Mesendoderm (in vitro differentiated cells): ENCODE measurements around the gene RANBP3.

Experiments used
- DNase-seq: peaks from one replicate; pipeline ENCODE4 v3.0.0; 2013
- H2AK5ac ChIP-seq: 2 replicates; pipeline ENCODE4 v1.6.1; 2013; ENCODE audit warnings: low read length, inconsistent platforms
- H2BK120ac ChIP-seq: 2 replicates; pipeline ENCODE4 v1.6.1; 2013; ENCODE audit warnings: low read depth, mild to moderate bottlenecking, low read length, moderate library complexity, mixed read lengths
- H2BK15ac ChIP-seq: replicated peaks from 2 replicates; pipeline ENCODE4 v1.6.1; 2013; ENCODE audit warnings: low read depth, mild to moderate bottlenecking, moderate library complexity
- H2BK5ac ChIP-seq: 2 replicates; pipeline ENCODE4 v1.6.1; 2013; ENCODE audit warnings: low read length, inconsistent platforms
- H3K18ac ChIP-seq: 2 replicates; pipeline ENCODE4 v1.6.1; 2013; ENCODE audit warnings: mild to moderate bottlenecking, low read length, mixed read lengths
- H3K23ac ChIP-seq: one replicate; pipeline ENCODE4 v1.6.1; 2013; ENCODE audit warnings: low read length
- H3K27ac ChIP-seq: 2 replicates; pipeline ENCODE4 v1.5.1; 2013; ENCODE audit warnings: low read depth, mild to moderate bottlenecking, inconsistent platforms, low read length, moderate library complexity
- H3K27me3 ChIP-seq: 2 replicates; pipeline ENCODE4 v1.6.1; 2013; ENCODE audit warnings: low read length, control low read depth, mild to moderate bottlenecking, inconsistent platforms; ENCODE audit not compliant: insufficient read depth, poor library complexity
- H3K36me3 ChIP-seq: 2 replicates; pipeline ENCODE4 v1.6.1; 2013; ENCODE audit warnings: low read length, inconsistent platforms; ENCODE audit not compliant: control insufficient read depth, insufficient read depth
- H3K4ac ChIP-seq: one replicate; pipeline ENCODE4 v1.6.1; 2013; ENCODE audit warnings: low read depth, mild to moderate bottlenecking, low read length, moderate library complexity
- H3K4me1 ChIP-seq: 2 replicates; pipeline ENCODE4 v1.6.1; 2013; ENCODE audit warnings: low read depth, low read length, inconsistent platforms; ENCODE audit not compliant: control insufficient read depth
- H3K4me2 ChIP-seq: 2 replicates; pipeline ENCODE4 v1.6.1; 2013; ENCODE audit warnings: low read length
- H3K4me3 ChIP-seq: 2 replicates; pipeline ENCODE4 v1.5.1; 2013; ENCODE audit warnings: mild to moderate bottlenecking, low read length
- H3K56ac ChIP-seq: one replicate; pipeline ENCODE4 v1.6.1; 2013; ENCODE audit warnings: low read length
- H3K79me1 ChIP-seq: 2 replicates; pipeline ENCODE4 v1.6.1; 2013; ENCODE audit warnings: low read length, inconsistent platforms
- H3K79me2 ChIP-seq: 2 replicates; pipeline ENCODE4 v1.6.1; 2013; ENCODE audit warnings: mild to moderate bottlenecking, low read length; ENCODE audit not compliant: control insufficient read depth, insufficient read depth
- H3K9ac ChIP-seq: 2 replicates; pipeline ENCODE4 v1.6.1; 2013; ENCODE audit warnings: low read length, inconsistent platforms
- H4K5ac ChIP-seq: one replicate; pipeline ENCODE4 v1.6.1; 2013; ENCODE audit warnings: low read length
- H4K8ac ChIP-seq: one replicate; pipeline ENCODE4 v1.6.1; 2013; ENCODE audit warnings: low read depth, mild to moderate bottlenecking, control low read depth, low read length, moderate library complexity
- WGBS: extraction: QIAGEN DNeasy Blood & Tissue Kit; methylation state at CpG from one replicate; pipeline ENCODE4 v1.1.7; 2013; ENCODE audit warnings: low lambda C conversion rate, missing lambda C conversion rate; ENCODE audit not compliant: insufficient coverage; ENCODE audit errors: extremely low coverage; 5-methylcytosine and 5-hydroxymethylcytosine counted together

The RANBP3 gene

DNA sequence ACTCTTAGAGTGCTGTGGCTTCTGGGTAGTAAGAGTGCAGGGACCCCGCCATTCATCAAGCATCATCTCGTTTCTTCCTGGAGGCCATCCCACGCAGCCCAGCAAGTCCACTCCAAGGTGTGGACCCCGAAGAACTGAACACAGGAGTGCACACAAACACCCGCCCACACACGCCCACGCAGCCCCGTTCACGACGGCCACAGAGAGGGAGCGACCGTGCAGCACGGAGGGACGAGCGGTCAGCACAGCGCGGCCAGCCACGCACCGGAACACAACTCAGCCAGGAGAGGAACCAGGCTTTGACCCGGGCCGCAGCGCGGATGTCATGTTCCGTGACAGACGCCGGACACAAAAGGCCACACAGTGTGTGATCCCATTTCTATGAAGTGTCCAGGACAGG lies 18.2 kb upstream of the RANBP3 start:
- no peaks in the 10 kb centered on the region for H3K4me1 ChIP-seq
- no CpG with 5 or more reads among the region's 26 CpGs for WGBS
- H2BK120ac ChIP-seq, result no peak overlapping the region
- no peak overlapping the region for H4K5ac ChIP-seq
- H3K27me3 ChIP-seq, result no peaks in the 10 kb centered on the region
- no peak overlapping the region for H3K4ac ChIP-seq
- no peak overlapping the region for H3K27ac ChIP-seq
- H3K4me3 ChIP-seq, result no peak overlapping the region
- no peaks in the 10 kb centered on the region for H3K79me1 ChIP-seq
- no peak overlapping the region for H2BK15ac ChIP-seq
- no peak overlapping the region for H3K9ac ChIP-seq
- H4K8ac ChIP-seq, result no peak overlapping the region
- no peak overlapping the region for H2BK5ac ChIP-seq
- no peaks in the 10 kb centered on the region for H3K79me2 ChIP-seq
- H3K36me3 ChIP-seq, result no peaks in the 10 kb centered on the region
- H3K4me2 ChIP-seq, result no peak overlapping the region
- H2AK5ac ChIP-seq, result no peak overlapping the region
- H3K56ac ChIP-seq, result no peak overlapping the region
- no peak overlapping the region for H3K23ac ChIP-seq
- no peak for DNase-seq
- no peak overlapping the region for H3K18ac ChIP-seq

DNA sequence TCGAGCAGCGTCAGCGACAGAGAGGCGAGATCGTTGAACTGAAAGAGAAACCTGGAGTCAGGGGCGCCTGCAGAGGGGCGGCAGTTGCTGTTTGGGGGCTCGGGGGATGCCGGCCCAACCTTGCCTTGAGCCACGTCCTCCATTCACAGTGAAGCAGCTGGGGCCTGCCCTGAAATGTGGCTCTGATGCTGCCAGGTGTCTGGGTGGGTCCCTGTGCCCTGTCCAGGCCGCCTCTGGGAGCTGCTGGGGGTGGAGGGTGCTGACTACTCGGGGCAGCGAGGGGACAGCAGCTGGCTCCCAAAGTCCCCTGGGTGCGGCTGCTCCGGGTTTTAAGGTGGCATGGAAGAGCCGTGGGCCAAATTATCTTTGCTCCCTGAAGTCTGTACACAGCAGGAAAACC lies 17.7 kb upstream of the RANBP3 start:
- Histone ChIP-seq H4K5ac (no peak overlapping the region), H2BK15ac (no peak overlapping the region), H3K4ac (no peak overlapping the region), H3K27ac (no peak overlapping the region), H3K4me2 (no peak overlapping the region), H3K9ac (no peak overlapping the region), H3K79me2 (no peaks in the 10 kb centered on the region), H3K23ac (no peak overlapping the region), H3K18ac (no peak overlapping the region), H3K36me3 (no peaks in the 10 kb centered on the region), H3K56ac (no peak overlapping the region), H3K4me3 (no peak overlapping the region), H4K8ac (no peak overlapping the region), H3K27me3 (no peaks in the 10 kb centered on the region), H3K79me1 (no peaks in the 10 kb centered on the region), H3K4me1 (no peaks in the 10 kb centered on the region), H2BK120ac (no peak overlapping the region), H2AK5ac (no peak overlapping the region), H2BK5ac (no peak overlapping the region)
- WGBS, result no CpG with 5 or more reads among the region's 16 CpGs
- DNase-seq, result no peak

DNA sequence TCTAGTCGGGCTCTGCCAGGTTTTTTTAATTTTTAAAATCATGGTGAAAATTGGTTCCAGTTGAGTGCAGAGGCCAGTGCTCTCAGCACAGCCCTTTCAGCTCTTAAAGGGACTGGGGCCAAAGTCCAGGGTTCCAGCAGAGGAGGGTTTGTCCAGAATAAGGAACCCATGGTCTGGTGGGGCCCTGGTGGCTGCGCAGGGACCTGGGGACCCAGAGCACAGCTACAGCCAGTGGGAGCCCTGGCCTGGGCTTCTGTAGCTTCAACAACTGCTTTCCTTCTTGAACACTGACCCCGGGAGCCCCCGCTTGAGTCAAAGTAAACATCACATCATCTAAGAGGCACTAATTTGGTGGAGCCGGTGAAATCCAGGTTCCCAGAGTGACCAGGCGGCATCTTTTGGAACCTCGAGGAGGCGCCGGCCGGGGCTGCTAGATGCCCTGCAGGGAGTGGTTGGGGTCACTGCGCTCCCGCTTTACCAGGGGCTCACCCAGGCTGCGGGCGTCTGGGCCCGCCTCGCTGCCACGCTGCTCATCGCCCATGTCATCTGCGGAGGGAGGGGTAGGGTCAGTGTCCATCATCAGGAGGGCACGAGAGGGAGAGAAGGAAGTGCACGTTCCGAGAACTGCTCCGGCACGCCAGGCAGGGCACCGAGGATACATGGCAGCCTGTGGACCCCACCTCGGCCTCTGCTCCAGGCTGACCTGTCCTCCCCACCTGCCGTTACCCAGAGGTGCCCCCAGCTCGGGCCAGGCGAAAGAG lies 16.6 kb upstream of the RANBP3 start:
- H3K4ac ChIP-seq, result no peak overlapping the region
- no peaks in the 10 kb centered on the region for H3K27me3 ChIP-seq
- WGBS, result no CpG with 5 or more reads among the region's 29 CpGs
- no peak overlapping the region for H3K9ac ChIP-seq
- no peak overlapping the region for H3K18ac ChIP-seq
- H3K79me1 ChIP-seq, result no peaks in the 10 kb centered on the region
- no peak overlapping the region for H2BK15ac ChIP-seq
- H3K36me3 ChIP-seq, result no peaks in the 10 kb centered on the region
- no peak overlapping the region for H3K23ac ChIP-seq
- H2BK120ac ChIP-seq, result no peak overlapping the region
- H2BK5ac ChIP-seq, result no peak overlapping the region
- H3K56ac ChIP-seq, result no peak overlapping the region
- H3K4me3 ChIP-seq, result no peak overlapping the region
- no peak overlapping the region for H4K5ac ChIP-seq
- no peak overlapping the region for H3K27ac ChIP-seq
- no peaks in the 10 kb centered on the region for H3K4me1 ChIP-seq
- no peak overlapping the region for H3K4me2 ChIP-seq
- H4K8ac ChIP-seq, result no peak overlapping the region
- H2AK5ac ChIP-seq, result no peak overlapping the region
- DNase-seq, result no peak
- H3K79me2 ChIP-seq, result no peaks in the 10 kb centered on the region

DNA sequence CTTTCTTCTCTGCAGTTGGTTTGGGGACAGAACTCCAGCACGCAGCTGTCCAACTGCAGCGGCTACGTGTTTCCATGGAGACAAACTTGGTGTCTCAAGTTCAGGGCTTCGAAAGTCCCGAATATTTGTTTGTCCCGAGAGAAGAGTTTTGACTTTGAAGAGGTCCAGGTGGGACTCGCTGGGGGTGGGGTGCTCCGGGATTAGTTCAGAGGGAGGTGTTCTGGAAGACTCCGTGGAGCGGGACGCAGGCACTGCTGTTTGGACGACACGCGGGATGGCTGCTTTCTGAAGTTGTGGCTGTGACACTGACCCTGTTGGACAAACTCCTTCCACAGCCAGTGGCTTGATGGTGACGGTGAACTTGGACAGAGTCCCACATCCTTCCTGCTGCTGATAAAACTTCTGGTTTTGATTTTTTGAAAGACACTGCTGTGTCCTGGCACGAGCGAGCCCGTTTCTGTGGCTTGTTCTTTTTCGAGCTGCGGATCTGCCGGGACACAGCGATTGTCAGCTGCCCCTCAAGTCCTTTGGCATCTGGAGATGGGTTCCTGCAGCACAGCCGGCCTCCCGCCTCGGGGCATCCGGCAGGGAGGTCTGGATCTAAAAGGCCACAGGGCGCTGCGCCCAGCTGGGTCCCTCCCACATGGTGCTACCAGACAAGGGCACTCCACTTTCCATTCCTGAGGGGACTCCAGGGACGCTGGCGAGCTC lies 15.9 kb upstream of the RANBP3 start:
- Histone ChIP-seq H4K8ac (no peak overlapping the region), H2BK15ac (no peak overlapping the region), H3K4ac (no peak overlapping the region), H2AK5ac (no peak overlapping the region), H3K79me2 (no peaks in the 10 kb centered on the region), H3K18ac (no peak overlapping the region), H3K4me3 (no peak overlapping the region), H2BK120ac (no peak overlapping the region), H3K56ac (no peak overlapping the region), H3K4me1 (no peaks in the 10 kb centered on the region), H3K36me3 (no peaks in the 10 kb centered on the region), H3K27ac (no peak overlapping the region), H3K79me1 (no peaks in the 10 kb centered on the region), H3K4me2 (no peak overlapping the region), H3K27me3 (no peaks in the 10 kb centered on the region), H3K23ac (no peak overlapping the region), H4K5ac (no peak overlapping the region), H3K9ac (no peak overlapping the region), H2BK5ac (no peak overlapping the region)
- no CpG with 5 or more reads among the region's 30 CpGs for WGBS
- DNase-seq, result no peak

DNA sequence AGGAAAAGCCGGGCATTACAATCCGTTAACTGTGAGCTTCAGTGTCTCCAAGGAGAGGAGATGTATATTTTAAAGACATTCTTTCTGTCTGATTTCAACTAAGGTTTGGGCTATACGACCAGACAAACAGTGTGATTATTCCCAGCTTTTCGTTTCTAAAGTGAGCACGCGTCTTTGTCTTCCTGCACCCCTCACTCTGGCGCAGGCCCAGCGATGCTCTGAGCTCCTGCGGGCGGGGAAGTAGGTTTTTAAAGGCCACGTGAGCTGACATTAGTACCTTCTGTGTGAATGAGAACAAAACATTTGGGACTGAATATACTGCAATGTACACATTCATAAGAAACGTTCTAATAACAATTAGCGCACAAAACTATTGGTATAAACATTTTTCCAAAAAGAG lies 15.3 kb upstream of the RANBP3 start:
- no peaks in the 10 kb centered on the region for H3K27me3 ChIP-seq
- no peak overlapping the region for H3K18ac ChIP-seq
- no peak overlapping the region for H3K23ac ChIP-seq
- no peak overlapping the region for H2AK5ac ChIP-seq
- no peak overlapping the region for H3K4me3 ChIP-seq
- no peak overlapping the region for H3K9ac ChIP-seq
- no peak overlapping the region for H3K56ac ChIP-seq
- H3K4me2 ChIP-seq, result no peak overlapping the region
- H4K5ac ChIP-seq, result no peak overlapping the region
- no peak overlapping the region for H4K8ac ChIP-seq
- no peak for DNase-seq
- no CpG with 5 or more reads among the region's 13 CpGs for WGBS
- no peaks in the 10 kb centered on the region for H3K79me1 ChIP-seq
- H3K4ac ChIP-seq, result no peak overlapping the region
- H2BK15ac ChIP-seq, result no peak overlapping the region
- no peak overlapping the region for H2BK5ac ChIP-seq
- no peak overlapping the region for H2BK120ac ChIP-seq
- no peaks in the 10 kb centered on the region for H3K36me3 ChIP-seq
- no peaks in the 10 kb centered on the region for H3K4me1 ChIP-seq
- H3K79me2 ChIP-seq, result no peaks in the 10 kb centered on the region
- H3K27ac ChIP-seq, result no peak overlapping the region
